Measurements from ENCODE around the gene NPC2.

DNA sequence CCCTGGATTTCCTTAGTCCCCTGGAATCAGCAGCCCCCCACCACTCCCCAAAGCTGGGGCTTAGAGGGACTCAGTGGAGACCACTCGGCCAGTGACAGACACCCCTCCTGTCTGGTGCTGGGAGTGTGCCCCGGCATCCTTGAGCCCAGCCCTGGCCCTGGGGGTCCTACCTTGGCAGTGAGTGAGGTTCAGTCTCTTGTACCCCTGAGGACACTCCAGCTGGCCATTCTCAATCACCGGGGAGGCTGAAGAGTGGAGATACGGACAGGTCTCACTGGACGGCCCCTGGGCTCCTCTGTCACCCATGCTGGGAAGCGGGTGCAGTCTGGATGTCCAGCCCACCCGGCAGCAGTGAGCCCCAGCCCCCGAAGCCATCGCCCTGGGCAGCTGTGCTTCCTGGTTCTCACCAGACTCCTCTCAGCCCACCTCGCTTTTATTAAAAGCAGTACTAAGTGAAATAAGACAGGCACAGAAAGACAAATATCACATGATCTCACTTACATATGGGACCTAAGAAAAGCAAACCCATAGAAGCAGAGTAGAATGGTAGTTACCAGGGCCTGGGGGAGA, 42.7 kb upstream of the NPC2 start:
- TF ChIP-seq, protein P1, sequence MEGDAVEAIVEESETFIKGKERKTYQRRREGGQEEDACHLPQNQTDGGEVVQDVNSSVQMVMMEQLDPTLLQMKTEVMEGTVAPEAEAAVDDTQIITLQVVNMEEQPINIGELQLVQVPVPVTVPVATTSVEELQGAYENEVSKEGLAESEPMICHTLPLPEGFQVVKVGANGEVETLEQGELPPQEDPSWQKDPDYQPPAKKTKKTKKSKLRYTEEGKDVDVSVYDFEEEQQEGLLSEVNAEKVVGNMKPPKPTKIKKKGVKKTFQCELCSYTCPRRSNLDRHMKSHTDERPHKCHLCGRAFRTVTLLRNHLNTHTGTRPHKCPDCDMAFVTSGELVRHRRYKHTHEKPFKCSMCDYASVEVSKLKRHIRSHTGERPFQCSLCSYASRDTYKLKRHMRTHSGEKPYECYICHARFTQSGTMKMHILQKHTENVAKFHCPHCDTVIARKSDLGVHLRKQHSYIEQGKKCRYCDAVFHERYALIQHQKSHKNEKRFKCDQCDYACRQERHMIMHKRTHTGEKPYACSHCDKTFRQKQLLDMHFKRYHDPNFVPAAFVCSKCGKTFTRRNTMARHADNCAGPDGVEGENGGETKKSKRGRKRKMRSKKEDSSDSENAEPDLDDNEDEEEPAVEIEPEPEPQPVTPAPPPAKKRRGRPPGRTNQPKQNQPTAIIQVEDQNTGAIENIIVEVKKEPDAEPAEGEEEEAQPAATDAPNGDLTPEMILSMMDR (IDR thresholded peaks at IDR 0.05 in 2 of 3, conservative IDR thresholded peaks at IDR 0.05 in 1 of 3; ENCODE audit: insufficient read depth in 2 of 3, low read depth in 1 of 3, low read length in 3 of 3): no peak
- TF ChIP-seq ZFP30 (CRISPR knock-in tag; IDR thresholded peaks at IDR 0.05; ENCODE audit: borderline replicate concordance): no peak
- no peak for TF ChIP-seq KAT7 (CRISPR knock-in tag; IDR thresholded peaks at IDR 0.05; ENCODE audit: borderline replicate concordance)
- no peak for TF ChIP-seq GABPB1 (CRISPR knock-in tag; IDR thresholded peaks at IDR 0.05)
- no peak for TF ChIP-seq ZNF41 (CRISPR knock-in tag; conservative IDR thresholded peaks at IDR 0.05)
- TF ChIP-seq MCM2 (IDR thresholded peaks at IDR 0.05; ENCODE audit: low read depth): no peak

All from K562 (cell line).